KBM-7 (cell line): ENCODE measurements around the gene YTHDF1.
"Not testable (repeated sequence)": the region's sequence is repeated elsewhere in the genome, so short reads cannot be mapped to it uniquely, and the experiment has no call there.

ENCODE experiments used
- DNase-seq: peaks from one replicate; pipeline ENCODE4 v3.0.0-alpha.2; 2015
- in situ Hi-C: fragments of 300-500 bp; cut with MboI; formaldehyde crosslinking; loops from 2 replicates; pipeline ENCODE4 v1.14.3; 2020; ENCODE audit warnings: low sequenced_read_pairs, low pct_unique_long_range_greater_than_20kb, mixed read lengths

Gene YTHDF1

GRCh38 chr20:63164484-63165355, 51.2 kb downstream of the YTHDF1 start:
- in situ Hi-C loops = no loop called here
- no peak for DNase-seq

- no peak for DNase-seq
- in situ Hi-C loops = no loop called here
Observed at GRCh38 chr20:63163596-63164483, 52.1 kb downstream of the YTHDF1 start.

- in situ Hi-C loops = no loop called here
- DNase-seq = no peak
Observed at GRCh38 chr20:63163171-63163570, 52.8 kb downstream of the YTHDF1 start.

DNA sequence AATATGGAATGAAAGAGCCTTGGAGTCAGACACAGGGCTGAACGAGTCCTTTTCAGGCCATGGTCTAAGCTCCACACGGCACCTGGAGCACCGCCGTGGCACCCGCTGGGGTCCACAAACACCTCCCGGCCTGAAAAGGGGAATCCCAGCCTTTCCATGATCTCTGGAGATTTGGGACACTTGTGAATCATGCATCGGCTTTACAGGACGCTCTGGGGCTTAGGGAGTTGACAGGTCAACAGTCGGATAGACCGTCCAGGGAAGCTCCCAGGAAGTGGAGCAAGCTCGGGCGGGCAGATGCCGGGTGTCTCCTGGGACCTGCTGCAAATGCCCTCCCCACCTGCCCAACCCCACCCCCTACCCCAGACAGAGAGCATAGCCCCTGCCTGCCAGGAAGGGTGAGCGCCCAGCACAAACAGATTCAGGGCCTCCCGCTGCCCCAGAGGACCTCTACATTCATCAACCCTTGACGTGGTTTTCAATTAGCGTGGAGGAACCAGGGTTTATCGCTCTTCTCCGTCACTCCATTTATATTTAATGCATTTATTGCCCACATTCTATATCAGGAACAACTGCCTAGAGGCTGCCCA, 53.6 kb downstream of the YTHDF1 start:
- no peak for DNase-seq
- in situ Hi-C loops = no loop called here

- DNase-seq = no peak
- in situ Hi-C loops = no loop called here
Observed at GRCh38 chr20:63161176-63161651, 54.7 kb downstream of the YTHDF1 start.

GRCh38 chr20:63160641-63161175, 55.2 kb downstream of the YTHDF1 start:
- in situ Hi-C loops = no loop called here
- no peak for DNase-seq

- in situ Hi-C loops = no loop called here
- DNase-seq = no peak
Observed at GRCh38 chr20:63159826-63160640, 55.9 kb downstream of the YTHDF1 start.

DNA sequence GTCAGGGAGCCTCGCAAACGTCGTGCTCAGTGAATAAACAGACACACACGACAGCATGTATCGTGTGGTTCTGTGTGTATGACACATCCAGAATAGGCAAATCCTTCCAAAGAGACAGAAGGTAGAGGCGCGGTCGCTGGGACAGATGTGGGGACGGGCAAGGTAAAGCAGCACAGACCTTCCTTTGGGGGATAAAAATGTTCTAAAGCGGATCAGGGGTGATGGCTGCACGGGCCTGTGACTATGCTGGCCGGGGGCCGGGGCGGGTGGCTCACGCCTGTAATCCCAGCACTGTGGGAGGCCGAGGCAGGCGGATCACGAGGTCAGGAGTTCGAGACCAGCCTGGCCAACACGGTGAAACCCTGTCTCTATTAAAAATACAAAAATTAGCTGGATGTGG, 56.7 kb downstream of the YTHDF1 start:
- in situ Hi-C loops, DNase-seq: not testable (repeated sequence)

GRCh38 chr20:63158845-63159244, 57.1 kb downstream of the YTHDF1 start:
- DNase-seq = no peak
- in situ Hi-C loops = no loop called here

- no peak for DNase-seq
- in situ Hi-C loops = no loop called here
Observed at GRCh38 chr20:63158352-63158751, 57.6 kb downstream of the YTHDF1 start.

- in situ Hi-C loops, DNase-seq: not testable (repeated sequence)
Observed at GRCh38 chr20:63157431-63157830, 58.5 kb downstream of the YTHDF1 start.

- DNase-seq = no peak
- in situ Hi-C loops = no loop called here
Observed at GRCh38 chr20:63156221-63156671, 59.7 kb downstream of the YTHDF1 start.

- DNase-seq = no peak
- in situ Hi-C loops = no loop called here
Observed at GRCh38 chr20:63155266-63156165, 60.4 kb downstream of the YTHDF1 start.

GRCh38 chr20:63154395-63154794, 61.5 kb downstream of the YTHDF1 start:
- no peak for DNase-seq
- in situ Hi-C loops = no loop called here

- no peak for DNase-seq
- in situ Hi-C loops = no loop called here
Observed at GRCh38 chr20:63153254-63154221, 62.4 kb downstream of the YTHDF1 start.
